ENCODE measurements around the gene ZSWIM3. TPM values are rescaled to one million over a fixed set of nuclear protein-coding genes. Genes with fewer than 3 reads are reported as not detected.

ZSWIM3 gene
- total and polyA plus RNA-seq, 2 of the 13 experiments (the other 11 are each of a cell fraction or from before 2014, with no cell fraction given): 5.2 to 5.8 TPM

GRCh38 chr20:45909336-45909808, 52.0 kb downstream of the ZSWIM3 start (continued):
- TF ChIP-seq FUBP1 (CRISPR knock-in tag; IDR thresholded peaks at IDR 0.05; ENCODE audit: borderline replicate concordance) (no peak), IRF1 (CRISPR knock-in tag; IDR thresholded peaks at IDR 0.05; ENCODE audit: low read depth) (no peak), ZNF354B (CRISPR knock-in tag; IDR thresholded peaks at IDR 0.05) (no peak), ZNF792 (CRISPR knock-in tag; IDR thresholded peaks at IDR 0.05) (peak; percentile 23), E2F1 (CRISPR knock-in tag; IDR thresholded peaks at IDR 0.05) (no peak), KAT7 (CRISPR knock-in tag; IDR thresholded peaks at IDR 0.05; ENCODE audit: borderline replicate concordance) (0 out of 2 replicates have a peak, but pooled peaks have one; percentile 55), RELA (CRISPR knock-in tag; IDR thresholded peaks at IDR 0.05) (0 out of 2 replicates have a peak, but pooled peaks have one; percentile 5), ZNF496 (CRISPR knock-in tag; IDR thresholded peaks at IDR 0.05; ENCODE audit: insufficient replicate concordance) (no peak), CREB3 (CRISPR knock-in tag; IDR thresholded peaks at IDR 0.05) (0 out of 2 replicates have a peak, but pooled peaks have one; percentile 14), AKAP8 (CRISPR knock-in tag; IDR thresholded peaks at IDR 0.05) (0 out of 2 replicates have a peak, but pooled peaks have one; percentile 22), RFX3 (CRISPR knock-in tag; IDR thresholded peaks at IDR 0.05) (no peak), MED8 (CRISPR knock-in tag; IDR thresholded peaks at IDR 0.05; ENCODE audit: insufficient replicate concordance) (no peak), TARDBP (CRISPR knock-in tag; IDR thresholded peaks at IDR 0.05) (peak; percentile 55; the same call in 1 of the 2 replicates), RBFOX2 (IDR thresholded peaks at IDR 0.05; ENCODE audit: low read depth, low read length) (peak; percentile 45), UBTF (CRISPR knock-in tag; IDR thresholded peaks at IDR 0.05) (no peak; the same call in 1 of the 2 replicates), CERS6 (CRISPR knock-in tag; IDR thresholded peaks at IDR 0.05) (no peak), ERF (CRISPR knock-in tag; IDR thresholded peaks at IDR 0.05) (peak; percentile 71), HOXA5 (CRISPR knock-in tag; IDR thresholded peaks at IDR 0.05) (no peak; the same call in 1 of the 2 replicates), ZNF292 (CRISPR knock-in tag; IDR thresholded peaks at IDR 0.05; ENCODE audit: borderline replicate concordance, low read depth) (peak; percentile 59), ZNF235 (CRISPR knock-in tag; IDR thresholded peaks at IDR 0.05; ENCODE audit: borderline replicate concordance) (0 out of 2 replicates have a peak, but pooled peaks have one; percentile 7), ZNF234 (CRISPR knock-in tag; conservative IDR thresholded peaks at IDR 0.05) (0 out of 2 replicates have a peak, but pooled peaks have one; percentile 29)

Data from HepG2 (cell line).